HEK293T (cell line): ENCODE measurements around the gene MFRP.

Experiments used
- CTCF ChIA-PET: fragments of 350-600 bp; formaldehyde crosslinking; extraction: SDS; loops from one replicate; lab custom pipeline; 2021; ENCODE audit warnings: antibody characterized with exemption, inconsistent platforms; lab: Yijun Ruan, JAX
- POLR2A ChIA-PET: fragments of 350-600 bp; formaldehyde crosslinking; extraction: SDS; loops from one replicate; lab custom pipeline; 2020; ENCODE audit warnings: antibody characterized with exemption, inconsistent platforms; lab: Yijun Ruan, JAX
- DNase-seq: peaks from one replicate; pipeline ENCODE4 v3.0.0; 2012; ENCODE audit warnings: mixed read lengths; ENCODE audit errors: extremely low spot score
- ARNT ChIP-seq: fragments of 450-650 bp; IDR thresholded peaks from 2 replicates; pipeline ENCODE4 v1.6.1; 2017; ENCODE audit warnings: mild to moderate bottlenecking
- BHLHE40 ChIP-seq: fragments of 450-650 bp; IDR thresholded peaks from 2 replicates; pipeline ENCODE4 v1.6.1; 2016; ENCODE audit warnings: mild to moderate bottlenecking, moderate library complexity, borderline replicate concordance
- CTBP1 ChIP-seq: fragments of 450-650 bp; IDR thresholded peaks from 2 replicates; pipeline ENCODE4 v1.6.1; 2016; ENCODE audit warnings: borderline replicate concordance
- ELF4 ChIP-seq: fragments of 450-650 bp; IDR thresholded peaks from 2 replicates; pipeline ENCODE4 v1.6.1; 2017; ENCODE audit warnings: antibody characterized with exemption
- FOXA1 ChIP-seq: fragments of 450-650 bp; IDR thresholded peaks from 2 replicates; pipeline ENCODE4 v1.6.1; 2016; ENCODE audit warnings: mild to moderate bottlenecking
- FOXK2 ChIP-seq: fragments of 450-650 bp; IDR thresholded peaks from 2 replicates; pipeline ENCODE4 v1.6.1; 2016; ENCODE audit warnings: mild to moderate bottlenecking
- FOXM1 ChIP-seq: fragments of 450-650 bp; IDR thresholded peaks from 2 replicates; pipeline ENCODE4 v1.6.1; 2017; ENCODE audit warnings: mild to moderate bottlenecking, borderline replicate concordance
- HDGF ChIP-seq: fragments of 450-650 bp; IDR thresholded peaks from 2 replicates; pipeline ENCODE4 v1.6.1; 2017; ENCODE audit warnings: antibody characterized with exemption, borderline replicate concordance
- L3MBTL2 ChIP-seq: fragments of 450-650 bp; conservative IDR thresholded peaks from 2 replicates; pipeline ENCODE4 v1.6.1; 2016; ENCODE audit warnings: mild to moderate bottlenecking
- LEF1 ChIP-seq: fragments of 450-650 bp; IDR thresholded peaks from 2 replicates; pipeline ENCODE4 v1.6.1; 2017; ENCODE audit warnings: mild to moderate bottlenecking, borderline replicate concordance
- NFRKB ChIP-seq: fragments of 450-650 bp; IDR thresholded peaks from 2 replicates; pipeline ENCODE4 v1.6.1; 2016; ENCODE audit warnings: mild to moderate bottlenecking, moderate library complexity
- SP1 ChIP-seq: fragments of 450-650 bp; IDR thresholded peaks from 2 replicates; pipeline ENCODE4 v1.6.1; 2017
- SUZ12 ChIP-seq: fragments of 450-650 bp; IDR thresholded peaks from 2 replicates; pipeline ENCODE4 v1.6.1; 2016; ENCODE audit warnings: mild to moderate bottlenecking
- TARDBP ChIP-seq: fragments of 450-650 bp; IDR thresholded peaks from 2 replicates; pipeline ENCODE4 v1.6.1; 2016
- ZNF384 ChIP-seq: fragments of 450-650 bp; IDR thresholded peaks from 2 replicates; pipeline ENCODE4 v1.6.1; 2016
- TF ChIP-seq, protein P1 (sequence below): fragments of 450-650 bp; IDR thresholded peaks from 2 replicates; pipeline ENCODE4 v1.6.1; 2016

Gene MFRP

DNA sequence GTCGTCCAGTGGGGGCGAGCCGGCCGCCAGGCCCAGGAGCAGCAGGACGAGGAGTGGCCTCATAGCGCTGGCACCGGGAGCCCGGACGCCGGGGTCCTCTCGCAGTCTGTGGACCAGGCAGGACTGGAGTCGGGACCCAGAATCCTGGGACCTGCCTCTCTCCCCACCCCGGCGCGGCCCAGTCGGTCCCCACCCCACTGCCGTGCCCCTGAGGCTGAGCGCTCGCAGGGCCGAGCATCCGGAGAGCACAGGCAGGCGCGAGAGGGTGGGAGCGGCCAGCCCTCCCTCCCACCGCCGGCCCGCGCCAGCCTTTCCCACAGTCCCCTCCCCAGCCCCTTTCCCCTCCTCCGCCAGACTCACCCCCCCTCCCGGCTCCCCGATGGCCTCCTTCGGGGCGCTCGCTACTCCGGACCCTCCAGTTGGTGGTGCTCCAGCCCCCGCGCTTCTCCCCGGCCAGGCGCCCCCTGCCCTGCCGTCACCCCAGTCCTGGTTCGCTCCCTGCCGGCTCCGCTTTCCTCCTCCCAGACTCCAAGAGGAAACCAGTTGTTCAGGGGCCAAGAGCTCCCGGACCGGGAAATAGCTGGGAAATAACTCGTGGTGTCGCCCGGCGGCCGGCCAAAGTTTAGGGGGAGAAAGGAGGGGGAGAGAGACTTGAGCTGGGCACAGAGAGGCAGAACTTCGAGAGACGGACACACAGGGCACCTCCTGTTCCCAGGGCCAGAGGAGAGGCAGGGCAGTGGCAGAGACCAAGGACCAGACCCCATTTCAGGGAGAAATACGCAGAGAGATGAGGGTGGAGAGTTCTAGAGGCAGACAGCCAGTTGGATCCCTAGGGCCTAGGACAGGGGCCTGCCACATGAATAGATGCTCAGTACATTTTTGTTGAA is 5.9 kb downstream of the MFRP start, which contains the start of gene C1QTNF5:
TSS of gene C1QTNF5 (minus strand) at position 549 of the 887 bp plus-strand sequence. CDS start at position 63, 486 bp downstream.
- CTCF ChIA-PET: interaction anchor here (0.6 to 4.0 kb wide), 20 partner anchors 8 to 1059 kb away, joined by 3 to 57 read pairs (median 4); partner anchors contain the start of genes MCAM and USP2
- POLR2A ChIA-PET: interaction anchor here (1.1 kb wide), 1 partner anchor 20 kb away, joined by 3 read pairs; no protein-coding TSS in a partner anchor
- no peak for DNase-seq

DNA sequence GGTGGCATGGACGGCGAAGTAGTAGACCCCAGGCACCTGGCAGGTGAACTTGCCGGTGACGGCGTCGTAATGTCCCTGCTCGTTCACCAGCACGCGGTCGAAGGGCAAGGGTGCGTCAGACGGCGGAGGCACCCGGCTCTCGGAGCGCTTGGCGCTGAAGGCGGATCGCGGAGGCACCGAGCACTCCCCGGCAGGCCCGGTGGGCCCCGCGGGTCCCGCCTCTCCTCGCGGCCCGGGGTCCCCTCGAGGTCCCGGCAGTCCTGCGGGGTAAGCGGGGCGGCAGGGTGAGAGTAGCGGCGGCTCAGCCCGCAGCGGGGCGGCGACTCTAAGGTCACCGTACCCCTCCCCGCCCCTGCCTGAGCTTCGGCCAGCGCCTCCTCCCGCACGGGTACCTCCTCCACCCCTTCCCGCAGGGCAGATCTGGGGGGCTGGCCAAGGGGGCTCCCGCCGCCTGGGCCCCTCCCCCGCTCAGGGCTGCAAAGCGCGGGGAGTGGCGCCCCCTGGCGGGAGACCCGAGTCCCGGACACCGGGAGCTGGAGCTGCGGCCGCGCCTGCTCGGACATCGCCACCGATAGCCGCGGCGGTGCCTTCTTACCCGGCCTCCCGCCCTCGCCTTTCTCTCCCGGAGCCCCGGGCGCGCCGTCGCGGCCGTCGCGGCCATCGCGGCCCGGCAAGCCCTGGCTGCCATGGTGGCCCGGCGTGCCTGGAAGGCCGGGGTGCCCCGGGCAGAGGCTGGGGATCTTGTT is 6.7 kb downstream of the MFRP start:
- peak; percentile 54 for DNase-seq
- TF ChIP-seq HDGF (no peak), ARNT (no peak), FOXM1 (no peak), FOXA1 (no peak), ELF4 (no peak), LEF1 (no peak), TARDBP (no peak), L3MBTL2 (no peak), SUZ12 (no peak), SP1 (no peak), BHLHE40 (no peak), NFRKB (no peak), CTBP1 (no peak), FOXK2 (no peak), ZNF384 (no peak)
- TF ChIP-seq, protein P1, sequence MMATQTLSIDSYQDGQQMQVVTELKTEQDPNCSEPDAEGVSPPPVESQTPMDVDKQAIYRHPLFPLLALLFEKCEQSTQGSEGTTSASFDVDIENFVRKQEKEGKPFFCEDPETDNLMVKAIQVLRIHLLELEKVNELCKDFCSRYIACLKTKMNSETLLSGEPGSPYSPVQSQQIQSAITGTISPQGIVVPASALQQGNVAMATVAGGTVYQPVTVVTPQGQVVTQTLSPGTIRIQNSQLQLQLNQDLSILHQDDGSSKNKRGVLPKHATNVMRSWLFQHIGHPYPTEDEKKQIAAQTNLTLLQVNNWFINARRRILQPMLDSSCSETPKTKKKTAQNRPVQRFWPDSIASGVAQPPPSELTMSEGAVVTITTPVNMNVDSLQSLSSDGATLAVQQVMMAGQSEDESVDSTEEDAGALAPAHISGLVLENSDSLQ: no peak
- CTCF ChIA-PET: interaction anchor here (0.6 to 4.0 kb wide), 21 partner anchors 8 to 1060 kb away, joined by 3 to 57 read pairs (median 4); partner anchors contain the start of genes MCAM and USP2
- POLR2A ChIA-PET: interaction anchor here (2.2 kb wide), 1 partner anchor 18 kb away, joined by 11 read pairs; no protein-coding TSS in a partner anchor

More for the DNA sequence above, 5.9 kb downstream of the MFRP start, which contains the start of gene C1QTNF5:
- no peak for TF ChIP-seq SUZ12
- TF ChIP-seq, protein P1: no peak
- no peak for TF ChIP-seq NFRKB
- no peak for TF ChIP-seq FOXM1

DNA sequence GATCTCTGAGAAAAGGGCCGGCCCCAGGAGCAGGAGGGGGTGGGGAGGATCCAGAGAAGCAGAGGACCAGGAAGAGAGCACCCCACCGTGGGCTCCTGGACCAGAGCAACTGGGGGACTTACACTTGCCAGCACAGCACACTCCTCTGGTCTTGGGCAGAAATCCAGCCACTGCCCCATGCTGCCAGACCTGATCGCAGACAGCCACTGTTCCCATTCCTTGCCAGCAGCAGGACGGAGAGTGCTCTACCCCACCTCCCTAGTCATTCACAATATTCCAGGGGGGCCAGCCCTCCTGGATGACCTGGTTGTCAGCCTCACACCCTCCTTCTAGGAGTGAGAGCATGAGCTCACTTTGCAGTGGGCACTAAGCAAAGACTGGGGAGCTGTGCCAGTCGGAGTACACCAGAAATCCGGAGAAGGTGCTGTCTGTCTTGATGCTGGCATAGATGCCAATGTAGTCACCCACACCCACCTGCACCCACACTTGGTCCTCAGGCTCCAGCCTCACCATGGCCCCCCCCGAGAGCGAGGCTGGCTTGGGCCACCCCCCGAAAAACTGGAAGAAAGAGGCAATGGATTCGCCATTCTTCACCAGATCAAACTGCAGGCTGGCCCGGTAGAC is 7.4 kb downstream of the MFRP start:
- no peak for TF ChIP-seq FOXM1
- TF ChIP-seq FOXK2: no peak
- no peak for TF ChIP-seq ARNT
- no peak for TF ChIP-seq HDGF
- TF ChIP-seq TARDBP: no peak
- no peak for TF ChIP-seq LEF1
- no peak for TF ChIP-seq ZNF384
- TF ChIP-seq ELF4: no peak
- no peak for TF ChIP-seq BHLHE40
- CTCF ChIA-PET: interaction anchor here (0.7 to 4.0 kb wide), 23 partner anchors 9 to 273 kb away, joined by 3 to 57 read pairs (median 5); partner anchors contain the start of genes MCAM and USP2

DNA sequence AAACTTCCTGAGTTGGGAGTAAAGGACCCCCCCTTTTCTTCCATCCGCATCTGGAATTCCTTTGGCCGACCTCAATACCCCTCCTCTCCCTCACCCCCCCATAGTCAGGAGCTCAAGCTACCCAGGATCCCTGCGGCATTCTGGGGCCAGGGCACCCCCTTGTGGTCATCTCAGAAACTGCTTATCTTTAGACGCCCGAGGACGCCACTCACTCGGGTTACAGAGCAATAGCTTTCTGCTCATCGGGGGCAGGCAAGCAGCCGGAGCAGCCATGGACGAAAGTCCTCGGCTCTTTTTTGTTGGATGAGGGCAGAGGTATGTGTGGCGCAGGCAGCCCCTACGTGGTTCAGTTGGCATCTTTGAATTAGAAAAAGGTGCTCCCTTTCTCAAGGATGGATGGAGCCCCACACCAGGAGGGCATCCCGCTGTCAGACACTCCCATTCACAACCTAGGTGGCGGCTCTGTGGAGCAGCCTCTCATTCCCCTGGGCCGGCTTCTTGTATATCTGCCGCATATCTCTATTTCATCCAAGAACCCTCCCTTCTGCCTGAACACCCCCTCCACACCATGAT is 8.1 kb downstream of the MFRP start:
- peak; percentile 85 for DNase-seq
- TF ChIP-seq TARDBP: no peak
- no peak for TF ChIP-seq SUZ12
- no peak for TF ChIP-seq NFRKB
- TF ChIP-seq FOXA1: no peak
- no peak for TF ChIP-seq L3MBTL2
- no peak for TF ChIP-seq ELF4
- no peak for TF ChIP-seq ZNF384
- TF ChIP-seq FOXK2: no peak
- no peak for TF ChIP-seq BHLHE40
- TF ChIP-seq, protein P1: no peak
- no peak for TF ChIP-seq CTBP1
- TF ChIP-seq LEF1: no peak
- TF ChIP-seq FOXM1: no peak
- TF ChIP-seq HDGF: no peak
- TF ChIP-seq ARNT: no peak
- TF ChIP-seq SP1: no peak
- ChIA-PET POLR2A (interaction anchor here (1.0 to 2.3 kb wide), 11 partner anchors 9 to 237 kb away, joined by 3 to 17 read pairs (median 4); partner anchors contain the start of genes DPAGT1, HINFP, MCAM and USP2), CTCF (interaction anchor here (0.7 to 4.0 kb wide), 26 partner anchors 9 to 273 kb away, joined by 3 to 57 read pairs (median 4); partner anchors contain the start of gene USP2)

More for the DNA sequence above, 7.4 kb downstream of the MFRP start:
- no peak for DNase-seq
- POLR2A ChIA-PET: interaction anchor here (1.0 to 2.3 kb wide), 7 partner anchors 10 to 42 kb away, joined by 4 to 17 read pairs (median 7); partner anchors contain the start of genes MCAM and USP2
